HG03159 (cell line): ENCODE measurements around the gene TLE1.
A peak's percentile ranks its signal among the peaks of the same experiment; 100 is the strongest.
"Not testable (repeated sequence)": the region's sequence is repeated elsewhere in the genome, so short reads cannot be mapped to it uniquely, and the experiment has no call there.

Experiments used
- ATAC-seq: cut with Tn5 transposase; IDR thresholded peaks from one replicate; pipeline ENCODE4 v1.9.1; 2021; ENCODE audit warnings: mild to moderate bottlenecking, moderate library complexity; ENCODE audit not compliant: unreplicated experiment

The TLE1 gene

DNA sequence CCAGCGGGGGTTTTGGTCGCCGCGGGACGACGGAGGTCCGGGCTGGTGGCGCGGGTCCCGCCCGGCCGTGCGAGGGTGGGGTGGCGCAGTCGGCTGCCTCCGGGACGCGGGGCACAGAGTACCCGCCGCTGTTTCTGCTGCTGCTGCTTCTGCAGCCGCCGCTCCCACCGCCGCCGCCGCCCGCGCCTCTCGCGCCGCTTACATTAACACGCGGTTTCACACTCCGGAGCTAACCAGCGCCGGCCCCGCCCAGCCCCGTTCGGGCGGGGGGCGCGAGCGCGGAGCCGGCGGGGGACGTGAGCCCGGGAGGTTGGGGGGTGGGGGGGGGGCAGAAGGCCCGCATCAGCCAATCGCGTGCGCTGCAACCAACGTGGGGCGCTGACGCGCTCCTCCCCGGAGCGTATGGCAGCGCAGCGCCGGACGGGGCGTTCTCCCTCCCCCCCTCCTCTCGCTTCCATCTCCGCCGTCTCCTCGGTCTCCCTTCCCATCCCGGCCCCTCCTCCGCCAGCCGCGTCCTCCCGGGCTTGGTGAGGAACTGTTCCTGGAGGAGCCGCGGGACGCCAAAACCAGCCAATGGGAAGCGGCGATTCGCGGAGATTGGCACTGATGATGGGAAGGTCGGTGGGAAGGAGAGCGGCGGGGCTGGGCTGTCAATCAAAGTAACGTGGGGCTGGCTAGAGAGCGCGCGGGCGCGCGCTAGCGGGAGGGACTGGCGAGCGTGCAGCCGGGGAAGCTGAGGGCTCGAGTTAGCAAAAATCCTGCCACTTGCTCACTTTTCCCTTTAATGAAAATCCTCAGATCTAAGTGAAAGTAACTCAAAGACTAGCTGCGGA lies at the start of gene TLE1:
TSS of gene TLE1 (minus strand) at position 205 of the 833 bp plus-strand sequence. CDS start 1,307 bp downstream, outside the sequence.
- ATAC-seq: peak; percentile 82

DNA sequence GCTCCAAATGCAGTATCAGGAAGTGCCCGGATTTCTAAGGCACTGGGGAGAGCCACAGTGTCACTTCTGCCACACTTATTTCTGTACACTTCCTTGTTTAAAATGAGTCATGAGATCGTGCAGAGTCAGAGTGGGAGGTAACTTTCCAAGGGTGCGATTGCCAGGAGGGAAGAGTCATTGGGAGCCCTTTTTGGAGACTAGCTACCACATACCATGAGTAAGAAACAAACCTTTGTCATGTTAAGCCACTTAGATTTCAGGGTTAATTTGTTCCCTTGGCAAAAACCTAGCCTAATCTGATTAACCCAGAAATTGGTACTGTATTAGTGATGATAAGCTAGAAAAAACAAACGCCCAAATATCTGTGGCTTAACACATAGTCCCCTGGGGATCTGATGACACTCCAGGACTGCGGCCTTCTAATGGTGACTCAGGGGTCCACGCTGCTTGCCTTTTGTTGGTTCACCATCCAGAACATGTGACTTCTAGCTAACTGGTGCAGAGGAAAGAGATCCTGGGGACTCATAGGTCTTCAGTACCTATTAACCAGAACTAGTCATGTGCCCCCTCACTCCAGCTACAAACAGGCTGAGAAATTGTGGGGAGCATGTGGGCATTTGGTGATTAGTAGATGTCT lies 48.6 kb upstream of the TLE1 start:
- no peak for ATAC-seq

DNA sequence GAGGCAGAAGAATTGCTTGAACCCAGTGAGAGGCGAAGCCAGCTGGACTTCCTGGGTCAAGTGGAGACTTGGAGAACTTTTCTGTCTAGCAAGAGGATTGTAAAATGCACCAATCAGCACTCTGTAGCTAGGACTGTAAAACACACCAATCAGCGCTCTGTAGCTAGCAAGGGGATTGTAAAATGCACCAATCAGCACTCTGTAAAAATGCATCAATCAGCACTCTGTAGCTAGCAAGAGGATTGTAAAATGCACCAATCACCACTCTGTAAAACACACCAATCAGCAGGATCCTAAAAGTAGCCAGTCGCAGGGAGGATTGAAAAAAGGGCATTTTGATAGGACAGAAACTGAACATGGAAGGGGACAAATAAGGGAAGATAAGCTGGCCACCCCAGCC lies 41.2 kb upstream of the TLE1 start:
- ATAC-seq: not testable (repeated sequence)

DNA sequence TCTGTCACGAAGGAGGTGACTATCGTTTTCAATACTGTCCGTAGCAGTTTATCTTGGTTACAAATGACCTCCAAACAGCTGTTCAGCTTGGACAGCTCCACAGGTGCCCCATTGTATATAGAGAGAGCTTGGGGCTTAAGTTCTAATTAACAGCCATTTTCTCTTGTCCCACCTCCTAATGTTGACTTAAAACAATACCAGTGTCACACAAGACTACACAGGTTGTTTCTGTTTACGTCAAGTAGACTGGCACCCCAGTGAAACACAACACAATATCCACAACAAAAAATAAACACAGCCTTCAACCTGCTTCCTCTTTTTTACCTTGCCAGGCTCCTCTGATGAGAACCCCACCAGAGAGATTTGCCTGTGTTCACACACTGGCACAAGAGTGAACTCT lies 39.8 kb upstream of the TLE1 start:
- ATAC-seq: peak; percentile 84

DNA sequence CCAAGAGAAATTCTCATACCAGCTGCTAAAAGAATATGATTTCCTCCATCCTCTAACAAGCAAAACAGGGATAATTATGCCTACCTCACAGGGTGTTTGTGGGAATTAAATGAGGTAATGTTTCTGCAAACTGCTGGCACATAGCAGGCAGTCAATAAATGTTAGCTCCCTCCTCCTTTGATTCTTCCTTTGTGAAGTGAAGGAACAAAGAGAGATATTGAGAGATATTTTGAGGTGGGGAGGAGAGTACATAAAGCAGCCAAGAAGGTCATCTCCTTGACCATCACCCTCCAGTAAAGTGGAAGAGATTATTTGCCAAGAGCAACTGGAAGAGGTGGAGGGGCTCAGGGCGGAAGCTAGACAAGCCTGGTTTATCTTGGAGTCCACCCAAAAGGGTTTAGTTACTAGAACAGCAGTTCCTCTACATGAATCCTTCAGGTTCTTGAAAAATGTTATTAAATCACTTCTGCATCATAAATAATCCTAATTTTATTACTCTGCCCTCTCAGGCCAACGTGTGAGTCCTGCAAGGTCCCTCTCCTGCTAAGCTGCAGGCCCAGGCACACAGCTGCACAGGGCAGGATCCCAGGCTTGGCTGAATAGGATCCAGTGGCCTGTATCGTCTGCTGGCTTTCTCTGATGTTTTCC lies 35.0 kb upstream of the TLE1 start:
- no peak for ATAC-seq

DNA sequence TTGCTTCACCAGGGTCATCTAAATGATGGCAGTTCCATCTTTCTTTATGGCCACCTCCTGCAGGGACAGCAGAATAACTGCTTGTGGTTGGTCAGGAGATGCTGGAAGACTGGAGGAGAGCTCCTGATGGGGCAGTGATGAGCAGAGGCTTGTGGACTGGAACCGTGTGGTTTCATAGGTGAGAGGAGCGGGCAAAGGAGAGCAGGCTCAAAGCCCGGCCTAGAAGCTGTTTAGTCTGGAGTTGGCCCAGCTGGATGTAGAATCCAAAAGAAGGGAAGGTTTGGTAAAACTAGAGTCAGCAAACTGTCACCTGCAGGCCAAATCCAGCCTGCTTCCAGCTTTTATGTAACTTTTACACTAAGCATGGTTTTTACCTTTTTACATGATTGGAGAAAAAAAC lies 32.9 kb upstream of the TLE1 start:
- ATAC-seq: no peak

DNA sequence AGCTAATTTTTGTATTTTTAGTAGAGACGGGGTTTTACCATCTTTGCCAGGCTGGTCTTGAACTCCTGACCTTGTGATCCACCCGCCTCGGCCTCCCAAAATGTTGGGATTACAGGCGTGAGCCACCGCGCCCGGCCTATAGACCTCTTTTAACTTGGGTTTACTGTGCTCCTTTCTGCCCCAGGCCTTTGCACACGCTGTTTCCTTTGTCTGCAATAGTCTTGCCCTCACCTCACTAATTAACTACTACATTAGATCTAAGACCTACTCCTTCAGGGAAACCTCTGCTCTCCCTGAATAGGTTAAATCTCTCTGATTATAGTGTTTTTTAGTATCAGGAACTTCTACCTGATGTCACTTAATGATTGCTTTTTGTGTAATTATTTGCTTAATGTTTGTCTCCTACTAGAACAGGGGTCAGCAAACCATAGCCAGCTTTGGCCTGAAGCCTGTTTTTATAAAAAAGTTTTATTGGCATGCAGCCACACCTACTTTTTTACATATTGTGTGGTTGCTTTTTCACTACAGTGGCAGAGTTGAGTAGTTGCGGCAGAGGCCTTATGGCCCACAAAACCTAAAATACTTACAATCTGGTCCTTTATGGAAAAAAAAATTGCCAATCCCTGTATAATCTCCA lies 31.2 kb upstream of the TLE1 start:
- ATAC-seq: no peak

DNA sequence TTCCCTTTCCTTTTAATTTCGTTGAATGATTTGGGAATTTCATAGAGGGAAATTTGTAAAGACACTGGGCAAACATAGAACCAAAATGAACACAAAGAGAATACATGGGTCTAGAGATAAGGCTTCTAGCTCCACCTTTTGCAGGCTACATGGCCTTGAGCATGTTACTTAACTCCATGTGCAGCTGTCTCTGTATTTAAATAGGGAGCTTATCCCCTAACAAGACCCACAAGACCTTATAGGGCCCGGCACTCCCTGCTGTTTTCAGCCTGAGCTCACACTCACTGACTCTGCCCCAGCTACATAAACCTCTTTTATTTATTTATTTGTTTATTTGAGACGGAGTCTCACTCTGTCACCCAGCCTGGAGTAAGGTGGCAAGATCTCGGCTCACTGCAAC lies 30.6 kb upstream of the TLE1 start:
- ATAC-seq: no peak

DNA sequence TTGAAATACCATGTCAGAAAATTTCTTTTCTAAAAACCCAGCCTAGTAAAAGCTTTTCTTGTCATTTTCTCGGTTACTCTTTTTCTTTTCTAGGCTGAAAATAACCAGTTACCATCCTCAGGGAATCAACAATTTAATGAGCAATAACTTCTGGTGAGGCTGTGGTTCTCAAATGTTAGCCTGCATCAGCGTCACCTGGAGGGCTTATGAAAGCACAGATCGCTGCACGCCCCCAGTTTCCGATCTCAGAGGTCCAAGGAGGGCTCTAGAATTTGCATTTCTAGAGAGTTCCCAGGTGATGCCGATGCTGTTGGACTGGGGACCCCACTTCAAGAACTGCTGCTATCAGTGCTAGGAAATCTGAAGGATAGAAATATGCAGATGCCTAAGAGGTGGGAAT lies 28.9 kb upstream of the TLE1 start:
- ATAC-seq: no peak

DNA sequence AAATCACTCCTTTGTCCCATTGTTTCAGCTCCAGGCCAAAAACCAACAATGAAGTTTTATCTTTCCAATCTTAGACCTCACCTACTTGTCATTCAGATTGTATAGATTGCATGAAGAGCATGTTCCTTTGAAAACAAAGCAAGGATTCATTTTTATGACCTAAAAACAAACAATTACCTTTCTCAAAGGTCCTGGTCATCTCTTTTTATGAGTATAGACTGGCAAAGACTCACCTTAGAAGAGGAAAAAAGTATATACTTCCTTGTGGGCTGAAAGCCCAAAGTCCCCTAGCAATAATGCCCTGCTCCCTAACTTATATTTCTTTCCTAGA lies 28.4 kb upstream of the TLE1 start:
- ATAC-seq: no peak

DNA sequence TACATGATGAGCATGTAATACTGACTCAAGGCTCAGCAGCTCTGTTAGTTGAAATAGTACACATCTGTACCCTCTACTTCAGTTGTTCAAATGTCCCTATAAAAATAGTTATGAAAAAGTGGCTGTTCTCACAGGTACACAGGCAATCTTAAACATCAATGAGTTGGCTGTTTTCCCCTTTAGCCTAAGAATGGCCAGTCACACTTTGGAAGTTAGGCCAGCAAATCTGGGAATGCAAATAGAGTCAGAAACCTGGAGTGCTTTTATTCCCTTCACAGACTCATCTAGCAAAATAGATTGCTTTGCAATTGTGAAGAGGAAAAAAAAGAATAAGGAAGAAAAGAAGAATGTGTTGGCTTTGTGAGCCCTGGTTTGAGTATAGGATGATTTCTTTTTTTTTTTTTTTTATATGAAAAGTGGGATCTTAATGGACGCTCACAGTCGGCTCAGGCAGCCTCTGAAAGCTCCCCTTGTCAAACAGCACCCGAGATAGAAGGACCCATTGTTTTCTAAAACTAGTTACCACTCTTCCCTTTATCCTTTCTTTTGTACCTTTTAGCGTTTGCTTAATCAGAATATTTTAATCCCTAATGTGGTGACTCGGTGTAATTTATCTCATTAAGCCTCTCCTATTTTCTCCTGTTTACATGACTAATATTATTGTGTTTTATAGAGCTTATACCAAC lies 27.9 kb upstream of the TLE1 start:
- ATAC-seq: no peak

DNA sequence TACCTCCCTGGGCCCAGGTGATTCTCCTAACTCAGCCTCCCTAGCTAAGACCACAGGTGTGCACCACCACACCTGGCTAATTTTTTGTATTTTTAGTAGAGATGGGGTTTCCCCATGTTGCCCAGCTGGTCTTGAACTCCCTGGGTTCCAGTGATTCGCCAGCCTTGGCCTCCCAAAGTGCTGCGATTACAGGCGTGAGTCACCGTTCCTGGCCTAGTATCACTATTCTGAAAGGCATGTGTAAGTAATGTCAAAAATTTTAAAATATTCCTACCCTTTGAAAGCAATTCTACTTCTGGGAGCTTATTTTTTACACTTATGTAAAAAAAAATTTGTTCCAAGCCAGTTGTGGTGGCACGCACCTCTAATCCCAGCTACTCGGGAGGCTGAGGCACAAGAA lies 27.1 kb upstream of the TLE1 start:
- ATAC-seq: no peak

DNA sequence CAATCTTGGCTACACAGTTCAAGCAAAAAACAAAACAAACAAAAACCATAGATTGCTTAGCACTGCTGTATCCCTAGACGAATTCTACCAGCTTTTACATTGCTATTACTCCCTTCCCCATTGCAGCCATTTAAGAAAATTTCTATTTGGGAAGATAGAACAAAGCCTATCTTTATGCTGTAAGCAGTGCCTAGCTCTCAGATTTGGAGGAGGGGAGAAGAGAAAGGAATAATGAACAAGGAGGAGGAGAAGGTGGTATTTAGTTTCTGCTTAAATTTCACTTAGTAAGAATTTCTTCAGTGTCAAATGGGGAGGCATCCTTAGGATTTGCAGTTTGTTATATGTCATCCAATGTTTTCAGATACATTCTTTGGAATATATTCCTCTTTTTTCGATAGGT lies 16.2 kb upstream of the TLE1 start:
- ATAC-seq: no peak

DNA sequence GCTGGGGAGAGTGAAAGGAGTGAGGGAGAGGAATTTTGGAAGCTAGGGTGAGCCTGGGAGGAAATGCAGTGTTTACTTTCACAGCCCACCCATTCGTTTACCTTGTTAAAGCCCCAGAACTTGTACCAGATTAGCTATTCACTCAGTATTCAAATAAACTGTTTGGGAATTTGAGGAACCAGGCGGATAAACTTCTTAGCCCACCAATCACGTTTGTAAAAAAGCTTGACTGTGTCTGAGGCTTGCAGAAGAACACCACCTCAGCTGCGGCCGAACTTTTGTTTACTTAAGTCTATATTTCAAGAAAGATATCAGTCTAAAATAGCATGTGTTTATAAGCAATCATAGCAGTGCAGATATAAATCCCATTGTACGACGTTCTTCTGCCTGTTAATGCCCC lies 5.2 kb upstream of the TLE1 start:
- ATAC-seq: no peak

DNA sequence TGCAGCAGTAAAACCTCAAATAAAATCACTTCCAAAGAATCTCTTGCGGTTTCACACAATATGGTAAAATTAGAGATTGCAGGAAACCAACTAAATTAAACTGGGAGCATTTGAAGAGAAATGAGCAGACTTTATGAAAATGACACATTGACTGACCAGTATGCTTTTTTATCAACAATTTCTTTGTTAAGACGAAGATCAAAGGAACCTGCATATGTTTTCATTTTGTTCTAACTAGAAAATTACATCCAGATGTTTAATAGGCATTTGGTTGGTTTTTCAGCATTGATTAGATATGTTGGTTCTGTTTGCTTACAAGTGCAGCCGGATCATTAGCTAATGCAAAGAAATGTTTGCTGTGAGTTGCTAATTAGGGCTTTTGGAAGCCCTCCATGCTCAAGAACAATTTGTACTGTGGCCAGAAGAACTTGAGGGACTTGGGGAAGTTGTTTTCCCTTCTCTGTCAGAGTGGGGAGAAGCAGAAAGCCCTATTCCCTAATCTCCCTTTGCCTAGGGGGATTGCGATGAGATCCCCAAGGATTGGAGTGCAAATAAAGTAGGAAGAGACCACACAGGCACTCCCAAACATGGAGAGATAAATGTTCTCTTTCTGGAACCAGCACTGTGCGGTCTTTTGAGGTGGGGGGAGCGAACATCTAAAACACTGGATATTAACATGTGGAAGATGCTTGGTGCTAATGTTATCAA lies 4.5 kb upstream of the TLE1 start:
- ATAC-seq: no peak

DNA sequence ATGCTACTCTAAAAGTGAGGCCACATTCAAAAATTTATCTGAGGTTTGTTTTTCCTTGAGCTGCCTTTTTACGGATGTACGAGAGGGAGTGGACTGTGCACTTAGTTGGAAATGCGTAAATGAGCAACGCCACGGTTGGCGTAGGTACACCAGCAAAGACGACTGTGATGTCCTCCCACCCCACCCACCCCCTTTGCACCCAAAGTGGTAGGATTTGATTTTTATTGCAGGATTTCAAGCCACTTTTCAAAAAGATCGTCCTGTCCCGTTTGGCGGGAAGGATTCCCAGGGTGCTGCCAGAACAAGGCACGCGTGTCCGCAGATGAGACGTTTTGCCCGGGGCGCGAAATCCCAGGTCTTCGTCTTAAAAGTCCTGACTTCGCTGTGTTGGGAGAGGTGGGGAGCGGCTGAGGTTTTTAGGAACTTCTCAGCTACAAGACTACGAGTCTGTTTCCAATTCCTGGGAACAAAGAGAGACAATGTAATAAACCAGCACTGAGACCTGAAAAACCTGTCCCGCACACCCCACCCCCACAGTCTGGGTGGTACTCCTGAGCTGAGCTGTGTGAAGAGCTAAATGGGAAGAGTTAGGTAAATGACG lies 1.0 kb upstream of the TLE1 start:
- no peak for ATAC-seq

DNA sequence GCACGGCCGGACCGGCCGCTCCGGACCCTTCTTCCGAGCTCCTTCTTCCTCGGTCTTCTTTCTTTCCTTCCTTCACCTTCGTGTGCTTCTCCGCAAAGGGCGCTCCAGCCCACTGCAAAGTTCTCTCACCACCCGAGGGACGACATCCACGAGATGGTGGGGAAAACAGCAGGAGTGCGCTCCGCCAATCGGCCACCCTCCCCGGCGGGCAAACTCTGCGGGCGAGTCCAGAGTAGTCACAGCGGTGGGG lies 329 bp downstream of the TLE1 start:
- peak; percentile 11 for ATAC-seq

DNA sequence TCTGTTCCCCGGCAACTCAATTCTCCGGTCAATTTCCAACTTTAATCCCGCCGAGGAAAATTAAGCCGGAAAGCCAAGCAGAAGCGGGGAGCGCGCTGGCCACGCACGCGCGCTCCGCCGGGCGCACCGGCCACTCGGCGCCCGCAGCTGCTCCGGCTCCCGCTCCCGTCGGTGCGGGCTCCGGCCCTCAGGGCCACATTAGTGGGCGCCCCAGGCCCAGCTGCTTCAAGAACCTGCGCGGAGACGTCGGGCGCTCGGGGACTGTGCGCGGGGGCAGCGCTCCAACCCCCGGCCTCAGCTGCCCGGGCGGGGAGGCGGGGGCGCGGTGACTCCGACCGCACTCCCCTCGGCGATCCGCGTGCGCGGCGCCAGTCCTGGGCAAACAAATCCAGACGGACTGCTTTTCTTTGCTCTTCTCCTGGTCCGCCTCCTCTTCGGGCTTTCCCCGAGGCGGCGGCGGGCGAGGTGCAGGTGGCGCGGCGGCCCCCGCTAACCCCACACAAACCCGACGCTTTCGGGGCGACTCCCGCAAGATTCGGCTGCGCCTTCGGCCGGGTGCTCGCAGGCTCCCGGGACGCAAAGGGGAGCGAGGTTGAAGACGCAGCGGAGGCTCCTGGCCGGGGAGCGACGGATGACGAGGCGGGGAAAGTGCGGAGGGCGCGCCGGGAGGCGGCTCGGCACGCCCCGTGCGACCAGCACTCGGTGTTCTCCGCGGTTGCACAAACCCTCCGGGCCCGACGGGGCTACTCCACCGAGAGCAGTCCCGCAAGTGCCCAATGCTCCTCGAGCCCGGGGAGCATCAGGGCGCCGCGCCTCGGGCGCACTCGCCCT lies 870 bp downstream of the TLE1 start:
- peak; percentile 12 for ATAC-seq

DNA sequence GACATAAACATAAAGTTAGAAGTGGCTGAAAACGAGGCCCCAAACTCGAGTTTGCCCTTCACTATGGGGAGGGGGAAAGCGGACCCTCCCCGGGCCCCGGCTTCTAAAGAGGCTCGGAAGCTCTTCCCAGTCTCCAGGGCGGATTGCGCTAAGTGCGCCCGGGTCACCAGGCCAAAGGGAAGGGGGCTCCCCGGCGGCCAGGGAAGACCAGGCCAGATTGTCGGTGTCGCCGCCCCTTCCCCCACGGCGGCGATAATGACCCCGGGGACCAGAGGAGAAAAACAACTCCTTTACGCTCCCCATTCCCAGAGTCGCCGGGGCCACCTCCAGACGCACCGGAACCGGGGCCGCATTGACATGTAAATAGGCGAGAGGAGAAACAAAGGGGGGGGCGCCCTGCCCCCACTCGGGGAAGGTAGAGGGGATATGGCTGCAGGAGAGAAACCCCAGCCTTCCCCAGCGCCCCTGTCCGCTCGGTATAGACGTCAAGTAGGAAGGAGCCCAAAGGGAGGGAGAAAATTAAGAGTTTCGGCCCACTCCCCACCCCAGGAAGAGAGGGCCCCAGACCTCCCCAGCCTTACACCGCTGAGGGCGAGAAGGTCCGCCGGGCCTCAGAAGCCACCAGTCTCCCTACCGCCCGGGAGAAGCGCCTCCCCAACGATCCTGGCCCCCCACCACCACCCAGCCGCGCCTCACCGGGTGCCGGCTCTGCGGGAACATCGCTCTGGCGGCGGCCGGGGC lies 1.7 kb downstream of the TLE1 start:
- no peak for ATAC-seq
